GM19468 (cell line): ENCODE data around the gene JAG1.
"Not testable (repeated sequence)": the region's sequence is repeated elsewhere in the genome, so short reads cannot be mapped to it uniquely, and the experiment has no call there.

Experiments
- ATAC-seq: cut with Tn5 transposase; IDR thresholded peaks from one replicate; pipeline ENCODE4 v1.9.1; 2021; ENCODE audit warnings: mild to moderate bottlenecking, moderate library complexity, moderate number of reproducible peaks; ENCODE audit not compliant: unreplicated experiment; ENCODE audit errors: extremely low read depth

The JAG1 gene

DNA sequence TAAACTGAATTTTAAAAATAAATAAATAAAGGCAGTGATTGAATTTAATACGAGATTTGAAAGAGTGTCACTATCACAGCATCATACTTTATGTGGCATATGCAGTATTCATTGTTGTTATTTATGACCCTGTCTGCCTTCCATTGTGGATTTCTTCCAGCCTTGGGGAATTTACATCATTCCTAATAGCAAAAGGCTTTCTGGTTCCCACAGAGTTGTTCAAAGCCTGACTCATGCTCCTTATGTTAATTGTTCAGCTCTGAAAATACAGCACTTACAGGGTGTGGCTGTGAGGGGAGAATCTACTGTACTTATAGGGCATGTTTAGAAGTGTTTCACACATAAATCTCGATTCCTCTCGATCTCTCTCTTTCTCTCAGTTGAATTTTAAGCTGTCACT is 54.4 kb downstream of the JAG1 start:
- no peak for ATAC-seq

DNA sequence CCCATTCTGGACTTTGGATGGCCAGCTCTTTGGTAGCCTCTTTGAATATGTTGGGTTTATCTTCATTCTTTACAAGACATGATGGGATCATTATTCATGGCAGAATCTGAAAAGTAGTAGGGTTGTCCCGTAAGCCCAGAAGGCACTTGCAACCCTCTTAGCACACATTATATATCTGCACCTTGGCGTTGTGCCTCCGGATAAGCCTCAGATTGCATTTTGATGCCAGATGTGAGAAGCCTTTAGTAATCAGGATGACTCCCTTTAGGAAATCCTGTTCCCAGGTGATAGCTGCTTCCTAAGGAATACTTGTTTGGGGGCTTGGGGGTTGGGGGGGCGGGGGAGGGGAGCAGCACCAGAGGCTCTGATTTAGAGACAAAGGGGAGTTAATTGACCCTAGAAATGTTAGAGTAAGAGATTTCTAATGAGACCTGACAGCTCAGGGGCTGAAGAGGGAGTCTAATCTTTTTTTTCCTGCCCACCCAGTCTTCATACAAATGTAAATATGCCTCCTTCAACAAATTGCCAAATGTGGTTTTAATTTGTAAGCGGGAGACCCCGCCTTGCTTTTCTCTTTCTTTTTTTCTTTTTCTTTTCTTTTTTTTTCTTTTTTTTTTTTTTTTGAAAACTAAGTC is 55.1 kb downstream of the JAG1 start:
- no peak for ATAC-seq

DNA sequence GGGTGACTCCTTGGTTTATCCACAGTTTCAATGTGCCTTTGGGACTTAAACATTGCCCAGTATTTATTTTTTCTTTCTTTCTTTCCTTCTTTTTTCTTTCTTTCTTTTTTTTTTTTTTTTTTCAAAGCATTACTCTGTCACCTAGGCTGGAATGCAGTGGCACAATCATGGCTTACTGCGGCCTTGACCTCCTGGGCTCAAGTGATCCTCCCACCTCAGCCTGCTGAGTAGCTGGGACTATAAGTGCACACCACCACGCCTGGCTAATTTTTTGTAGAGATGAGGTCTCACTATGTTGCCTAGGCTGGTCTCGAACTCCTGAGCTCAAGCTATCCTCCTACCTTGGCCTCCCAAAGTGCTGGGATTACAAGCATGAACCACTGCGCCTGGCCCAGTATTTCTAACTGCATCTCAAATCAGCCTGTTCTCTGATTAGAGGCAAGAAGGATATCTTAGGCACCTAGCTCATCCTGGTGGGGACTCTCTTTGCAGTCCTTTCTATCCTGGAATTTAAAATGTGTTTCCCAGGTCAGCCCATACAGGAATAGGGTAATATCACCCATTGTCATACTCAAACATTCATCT is 56.2 kb downstream of the JAG1 start:
- ATAC-seq = not testable (repeated sequence)

DNA sequence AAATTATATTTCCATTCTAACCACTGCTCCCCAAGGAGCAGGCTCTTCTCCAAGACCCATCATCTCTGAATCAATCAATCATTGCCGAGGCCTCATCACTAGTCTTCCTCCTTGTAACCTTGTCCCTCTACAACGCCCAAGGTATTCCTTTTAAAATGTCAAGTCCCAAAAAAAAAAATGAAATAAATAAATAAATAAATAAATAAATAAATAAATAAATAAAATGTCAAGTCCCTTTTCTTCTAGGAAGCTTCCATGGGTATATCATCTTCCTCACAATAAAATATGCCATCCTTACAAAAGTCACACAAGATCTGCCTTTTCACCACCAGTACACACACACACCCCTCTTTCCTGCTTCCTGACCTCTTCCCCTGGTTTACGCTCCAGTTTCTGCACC is 57.6 kb downstream of the JAG1 start:
- ATAC-seq = no peak

DNA sequence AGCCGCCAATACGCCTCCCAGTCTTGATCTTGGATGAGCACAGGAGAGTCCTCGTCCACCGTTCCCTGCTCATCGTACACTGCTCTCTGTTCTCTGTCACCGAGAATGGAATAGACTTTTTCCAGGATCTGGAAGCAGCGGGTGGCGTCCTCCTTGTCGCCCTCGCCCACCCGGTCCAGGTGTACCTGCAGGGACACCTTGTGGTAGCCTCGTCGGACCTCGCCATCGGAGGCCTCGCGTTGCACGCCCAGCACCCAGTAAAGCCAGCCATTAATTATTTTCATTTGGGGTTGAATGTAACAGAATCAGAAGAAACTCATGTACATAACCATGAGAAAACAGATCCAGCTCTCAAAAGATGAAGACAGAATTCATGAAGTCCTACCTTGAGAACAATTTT is 59.9 kb downstream of the JAG1 start:
- no peak for ATAC-seq

DNA sequence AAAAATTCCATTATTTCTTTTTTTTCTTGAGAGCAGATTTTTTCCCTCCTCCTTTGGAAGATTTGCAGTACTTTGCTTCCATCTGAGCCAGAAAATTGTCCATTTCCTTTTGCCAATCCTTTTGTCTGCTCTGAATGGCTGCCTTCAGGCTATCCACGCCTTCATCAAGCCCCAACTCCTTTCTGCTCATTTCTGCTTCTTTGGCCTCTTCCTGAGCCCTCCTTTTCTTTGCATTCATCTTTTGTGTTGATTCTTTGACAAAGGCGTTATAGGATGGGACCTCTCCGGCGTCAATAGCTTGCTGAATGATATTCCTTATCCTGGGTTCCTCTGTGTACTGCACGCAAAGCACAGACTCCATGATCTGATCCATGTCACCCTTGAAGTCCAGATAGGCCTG is 60.4 kb downstream of the JAG1 start:
- ATAC-seq = not testable (repeated sequence)

DNA sequence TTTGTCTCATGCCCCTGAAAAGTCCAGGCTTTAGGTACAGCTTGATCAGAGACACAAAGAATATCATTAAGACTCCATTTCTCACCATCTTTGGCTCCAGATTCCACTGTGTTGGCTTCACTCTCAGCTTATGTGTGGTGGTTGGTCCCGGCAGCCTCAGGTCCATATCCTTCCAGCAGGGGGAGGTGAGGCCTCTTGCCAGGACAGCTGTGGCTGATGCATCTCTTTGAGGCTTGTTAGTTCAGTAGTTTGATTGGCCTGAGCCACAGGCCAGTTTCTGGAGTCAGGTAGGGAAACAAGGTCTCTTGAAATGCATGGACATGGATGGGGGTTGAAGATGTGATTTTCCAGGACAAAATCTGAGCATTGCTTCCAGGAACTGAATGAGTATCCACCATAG is 62.4 kb downstream of the JAG1 start:
- ATAC-seq = no peak

DNA sequence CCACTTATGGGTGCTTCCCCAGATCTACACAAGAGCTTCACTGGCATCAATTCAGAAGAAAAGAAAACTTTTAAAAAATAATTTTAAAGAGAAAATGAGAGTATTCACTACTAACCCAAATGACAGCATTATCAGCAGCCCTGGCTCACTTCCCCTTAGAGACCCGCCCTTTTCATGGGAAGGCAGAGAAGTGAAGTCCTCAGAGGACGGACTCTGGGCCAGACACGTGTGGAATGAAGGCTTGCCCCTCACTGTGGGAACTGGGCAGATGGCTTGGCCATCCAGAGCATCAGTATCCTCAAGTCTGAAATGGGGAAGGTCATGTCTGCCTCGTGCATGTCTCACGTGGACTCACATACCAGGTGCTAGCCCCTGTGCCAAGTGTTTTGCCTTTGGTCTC is 63.5 kb downstream of the JAG1 start:
- ATAC-seq = no peak

DNA sequence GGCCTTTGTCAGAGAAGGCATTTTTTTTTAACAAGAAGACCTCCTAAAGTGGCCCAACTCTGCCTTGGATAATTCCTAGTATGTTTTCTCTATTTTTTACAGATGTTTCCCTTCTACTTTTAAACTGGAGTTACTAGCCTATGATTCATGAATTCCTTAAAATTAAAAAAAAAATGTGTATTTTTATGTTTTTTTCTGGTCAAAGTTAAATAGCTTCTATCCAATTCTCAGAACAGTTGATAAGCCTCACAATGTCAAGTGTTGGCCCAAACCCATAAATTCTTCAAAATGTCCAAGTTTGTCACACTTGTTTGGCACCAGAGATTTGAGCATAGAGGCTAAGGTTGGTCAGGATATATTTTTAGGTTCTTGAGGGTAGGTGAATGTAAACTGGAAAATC is 64.0 kb downstream of the JAG1 start:
- ATAC-seq = no peak

DNA sequence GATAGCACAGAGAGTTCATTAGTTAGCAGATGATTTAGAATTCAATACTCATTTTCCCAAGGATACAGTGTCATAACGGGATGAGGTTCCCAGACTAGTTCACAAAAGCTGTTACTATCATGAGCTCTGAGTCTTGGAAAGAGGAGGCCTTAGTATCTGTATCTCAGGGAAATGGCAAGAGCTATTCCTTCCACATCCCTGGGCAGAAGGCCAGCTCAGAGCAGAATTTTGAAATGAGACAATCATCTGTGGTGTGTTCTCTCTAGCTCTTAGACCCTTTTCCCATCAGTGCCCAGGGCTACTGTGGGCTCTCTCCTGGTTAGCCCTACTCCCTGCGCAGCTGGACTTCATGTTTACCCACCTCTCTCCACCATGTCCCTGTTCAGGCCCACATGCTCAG is 64.5 kb downstream of the JAG1 start:
- no peak for ATAC-seq

DNA sequence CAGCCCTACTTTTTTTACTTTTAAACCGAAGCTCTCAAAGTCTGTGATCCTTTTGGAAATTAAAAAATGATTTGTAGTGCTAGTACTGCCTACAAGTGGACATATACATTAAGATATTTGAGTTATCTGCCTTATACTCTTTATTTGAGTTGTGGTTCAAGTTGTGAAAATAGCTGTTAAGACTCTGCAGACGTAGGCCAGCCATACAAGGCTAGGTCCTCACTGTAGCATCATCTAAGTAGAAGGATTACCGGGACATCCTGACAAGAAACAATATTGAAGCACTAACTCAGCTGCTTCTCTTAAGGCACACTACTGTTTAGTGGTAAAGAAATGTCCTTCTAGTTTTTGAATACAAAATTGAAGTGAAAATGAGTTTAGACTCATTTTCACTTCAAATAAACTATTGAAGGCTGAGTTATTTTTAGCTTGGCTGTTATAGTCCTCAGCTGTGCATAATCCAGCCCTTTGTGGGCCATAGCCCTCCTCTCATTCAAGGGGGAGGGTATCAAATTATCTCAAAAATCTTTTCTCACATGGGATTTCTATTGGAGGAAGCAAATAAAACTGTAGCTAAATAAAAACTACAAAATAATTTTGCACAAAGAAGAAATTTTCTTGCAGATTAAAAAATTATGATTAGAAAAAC is 68.1 kb downstream of the JAG1 start:
- ATAC-seq = no peak

DNA sequence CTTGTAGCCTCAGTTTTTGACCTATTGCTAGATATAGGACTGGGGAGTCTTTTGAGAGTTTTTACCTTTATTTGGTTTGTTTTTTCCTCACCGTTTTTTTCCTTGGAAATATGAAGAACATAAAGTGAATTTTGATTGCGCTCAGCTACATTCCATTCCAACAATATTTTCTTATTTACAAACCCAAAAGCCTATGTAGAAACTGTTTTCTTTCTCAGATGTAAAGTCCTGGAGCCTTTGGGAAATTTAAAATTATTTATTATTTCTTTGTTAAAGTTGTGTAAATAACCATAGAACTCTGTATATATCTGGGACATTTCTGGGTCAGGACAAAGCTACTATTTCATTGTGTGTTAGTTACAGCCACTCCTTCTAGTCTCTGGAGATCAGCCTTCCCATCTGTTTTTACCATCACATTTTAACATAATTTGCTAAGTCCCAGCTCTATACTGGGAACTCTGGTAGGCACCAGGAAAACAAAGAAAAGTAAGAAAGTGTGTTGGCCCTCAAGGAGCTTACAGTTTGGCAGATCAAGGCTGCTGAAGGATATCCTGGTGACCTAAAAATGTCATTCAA is 68.8 kb downstream of the JAG1 start:
- ATAC-seq = no peak

DNA sequence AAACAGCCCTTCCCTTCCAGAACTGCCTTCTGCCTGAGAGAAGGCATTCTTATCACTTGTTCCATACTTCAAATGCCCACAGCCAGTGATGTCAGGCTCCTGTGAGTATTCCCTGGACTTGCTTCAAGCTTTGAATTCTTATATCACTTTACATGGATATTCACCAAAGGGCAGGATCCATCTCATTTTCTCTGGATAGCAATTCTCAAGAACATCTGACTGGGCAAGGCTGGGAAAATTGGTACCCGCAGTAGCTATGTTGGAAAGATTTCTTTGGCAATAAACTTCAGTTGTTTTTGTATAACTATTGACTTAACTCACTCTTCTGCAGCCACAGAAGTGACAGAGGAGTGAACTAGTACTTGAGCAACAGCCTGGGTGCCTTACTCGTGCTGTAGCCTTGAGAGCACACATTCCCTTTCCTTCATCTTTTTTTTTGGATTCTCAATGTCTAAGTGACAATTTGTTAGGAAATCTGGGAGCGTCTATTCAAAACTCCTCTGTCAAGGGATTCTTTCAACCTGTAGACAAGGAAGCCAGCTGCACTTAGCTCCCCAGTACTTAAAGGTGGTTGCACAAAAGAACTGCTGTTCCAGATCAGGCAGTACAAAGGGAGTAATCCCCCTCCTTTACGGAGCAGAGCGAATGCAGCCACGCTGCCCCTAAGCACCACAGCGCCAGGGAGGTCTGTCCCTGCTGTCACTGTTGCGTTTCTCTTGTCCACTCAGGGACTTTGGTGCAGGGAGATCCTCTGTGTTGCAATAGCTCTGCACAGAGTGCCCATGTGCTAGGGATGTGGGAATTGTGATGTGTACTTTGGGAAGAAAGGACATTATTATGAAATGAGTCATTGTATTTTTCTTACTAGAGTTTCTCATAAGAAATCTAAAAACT is 69.6 kb downstream of the JAG1 start:
- ATAC-seq = no peak

DNA sequence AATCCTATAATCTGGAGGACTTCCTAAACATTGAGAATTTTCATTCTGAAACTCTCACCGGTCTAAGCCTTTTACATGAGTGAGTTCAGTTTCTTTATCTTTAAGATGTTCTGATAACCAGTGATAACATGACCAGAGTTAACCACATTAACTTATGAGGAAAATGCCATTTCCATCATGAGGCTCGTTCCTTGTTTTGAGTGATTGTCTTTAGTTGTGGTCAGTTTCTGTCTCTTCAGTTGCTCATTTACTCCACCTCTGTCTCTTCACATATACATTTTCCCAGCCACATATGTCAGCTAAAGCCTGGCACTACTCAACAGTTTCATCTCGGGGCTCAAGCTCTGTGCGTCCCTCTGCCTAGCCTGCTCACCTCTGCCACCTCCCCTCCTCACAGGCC is 70.4 kb downstream of the JAG1 start:
- ATAC-seq = no peak

DNA sequence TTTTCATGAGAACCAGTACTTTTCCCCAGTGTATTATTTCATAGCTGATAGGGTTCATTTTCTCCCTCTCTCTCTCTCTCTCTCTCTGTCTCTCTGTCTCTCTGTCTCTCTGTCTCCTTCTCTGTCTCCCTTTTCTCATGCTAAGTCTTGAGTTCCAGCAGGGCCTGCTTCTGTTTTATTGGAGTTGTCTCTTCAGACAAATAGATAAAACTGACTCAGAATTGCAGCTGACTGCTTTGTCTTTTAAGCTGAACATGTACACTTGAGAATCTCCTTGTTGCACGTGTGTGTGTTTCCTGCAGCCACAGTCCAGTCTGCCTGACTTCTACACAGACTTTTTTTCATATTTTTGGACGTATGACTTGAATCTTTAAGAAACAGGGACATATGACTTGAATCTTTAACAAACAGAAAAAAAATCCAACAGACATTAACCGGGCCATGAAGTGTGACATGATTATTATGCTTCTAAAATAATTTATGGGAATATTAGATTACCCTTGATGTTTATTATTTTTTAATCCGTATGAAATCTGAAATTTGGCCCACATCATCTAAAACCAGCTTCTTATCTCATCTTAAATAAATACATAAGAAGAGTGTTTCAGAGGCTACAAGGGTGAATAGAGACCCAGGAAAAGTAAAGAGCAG is 71.5 kb downstream of the JAG1 start:
- ATAC-seq = no peak

DNA sequence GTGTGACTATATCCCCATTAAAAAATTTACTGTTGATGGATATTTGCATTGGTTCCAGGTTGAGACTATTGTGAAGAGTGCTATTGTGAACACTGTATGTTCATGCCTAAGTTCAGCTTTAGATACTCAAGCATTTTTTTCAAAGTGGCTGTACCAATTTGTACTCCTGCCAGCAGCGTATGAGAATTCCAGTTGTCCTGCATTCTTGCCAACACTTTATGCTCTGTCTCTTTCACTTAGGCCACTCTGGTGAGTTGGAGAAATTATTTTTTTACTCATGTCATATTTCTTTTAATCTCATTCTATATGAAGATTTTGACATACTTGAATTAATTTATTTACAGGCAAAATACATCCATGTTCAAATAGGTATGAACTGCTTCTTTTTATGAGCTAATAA is 76.2 kb downstream of the JAG1 start:
- no peak for ATAC-seq

DNA sequence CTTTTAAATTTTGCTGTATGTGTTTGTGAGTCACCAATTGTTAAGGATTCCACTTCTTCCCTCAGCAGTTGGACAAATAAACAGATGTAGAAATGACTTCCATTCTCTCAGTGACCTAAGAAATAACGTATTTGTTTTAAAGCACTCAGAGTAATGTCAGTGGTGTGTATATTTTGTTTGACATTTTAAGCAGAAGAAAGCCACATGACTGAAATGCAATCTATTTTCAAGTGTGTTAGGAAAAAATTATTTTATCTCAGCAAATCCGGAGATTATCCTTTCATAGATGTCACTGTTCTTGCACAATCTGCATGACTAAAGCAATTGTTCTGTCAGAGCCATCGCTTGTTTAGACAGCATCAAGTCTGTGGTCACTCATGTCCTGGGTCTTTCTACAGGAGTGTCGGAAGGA is 77.1 kb downstream of the JAG1 start:
- no peak for ATAC-seq

DNA sequence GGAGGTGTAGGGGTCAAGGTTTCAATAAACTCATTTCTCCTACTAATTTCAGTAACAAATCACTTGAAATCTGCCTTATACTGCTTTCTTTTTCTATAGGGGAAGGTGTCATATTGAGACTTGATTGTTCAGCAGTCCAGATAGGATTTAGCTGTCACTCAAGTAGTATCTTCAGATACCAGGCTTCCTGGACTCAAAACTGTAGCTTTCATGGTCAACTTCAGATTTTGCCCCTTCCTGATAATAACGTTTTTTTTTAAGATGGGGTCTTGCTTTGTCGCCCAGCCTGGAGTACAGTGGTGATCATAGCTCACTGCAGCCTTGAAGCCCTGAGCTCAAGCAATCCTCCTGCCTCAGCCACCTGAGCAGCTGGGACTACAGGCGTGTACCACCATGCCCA is 77.8 kb downstream of the JAG1 start:
- ATAC-seq = no peak

DNA sequence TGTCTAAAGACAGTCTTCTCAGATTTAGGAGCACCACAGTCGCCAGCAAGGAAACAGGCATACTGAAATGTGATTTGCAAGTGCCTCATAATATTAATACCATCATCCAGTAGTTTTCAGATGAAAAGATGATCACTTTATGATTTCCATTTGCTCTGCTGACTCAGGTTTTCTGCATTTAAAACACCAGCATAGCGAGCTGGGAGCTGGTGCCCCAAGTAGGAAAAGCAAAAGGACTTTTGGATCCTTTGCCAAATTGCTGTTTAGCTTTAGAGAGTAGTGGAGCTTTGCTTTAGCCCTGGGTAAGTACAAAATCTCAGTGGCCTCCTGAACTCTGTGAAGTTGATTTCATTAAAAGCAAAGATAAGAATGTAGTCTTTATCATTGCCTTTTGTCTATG is 78.5 kb downstream of the JAG1 start:
- ATAC-seq = no peak

DNA sequence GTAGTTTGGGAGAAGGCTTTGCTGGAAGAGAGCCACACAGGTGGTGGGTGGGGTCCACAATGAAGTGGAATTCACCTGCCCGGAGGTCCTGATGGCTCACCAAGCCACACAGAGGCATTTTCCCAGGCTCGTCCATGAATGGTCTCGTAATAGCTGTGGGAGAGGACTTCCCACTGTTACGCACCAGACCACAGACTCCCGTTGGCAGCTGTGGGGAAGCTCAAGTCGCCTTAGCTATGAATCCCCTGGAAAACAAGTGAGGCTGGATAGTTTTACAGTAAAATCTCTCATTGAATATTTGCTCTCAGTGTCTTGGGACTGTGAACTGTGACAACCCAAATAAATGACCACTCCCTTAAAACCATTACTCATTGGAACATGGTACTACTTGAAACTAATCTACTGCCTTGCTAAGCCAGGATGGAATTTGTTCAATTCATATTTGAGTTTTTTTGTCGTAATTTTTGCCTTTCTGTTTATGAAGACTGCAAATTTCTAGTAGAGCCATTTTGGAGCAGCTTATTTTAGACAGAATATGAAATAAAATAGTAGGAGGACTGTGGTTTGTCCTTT is 79.4 kb downstream of the JAG1 start:
- no peak for ATAC-seq
